ENCODE data around the gene AIMP1.
"Not testable (repeated sequence)": the region's sequence is repeated elsewhere in the genome, so short reads cannot be mapped to it uniquely, and the experiment has no call there.

Gene AIMP1

DNA sequence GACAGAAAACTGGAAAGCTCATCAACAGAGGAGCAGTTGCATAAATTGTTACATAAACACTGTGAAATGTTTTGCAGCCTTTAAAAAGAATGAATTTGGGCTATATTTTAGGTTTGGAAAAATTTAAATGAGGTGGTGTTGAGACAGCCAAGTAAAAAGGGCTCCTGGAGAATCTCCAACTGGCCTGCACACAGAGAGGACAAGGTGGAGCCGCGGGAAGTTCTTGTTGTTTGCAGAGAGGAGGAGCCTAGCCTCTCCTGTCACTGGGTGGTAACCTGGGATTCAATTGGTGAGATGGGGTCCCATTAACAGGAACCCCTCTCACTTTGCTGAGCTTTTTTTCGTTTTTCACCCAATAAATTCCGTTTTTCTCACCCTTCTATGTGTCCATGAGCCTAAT lies 38.8 kb downstream of the AIMP1 start:
- no peak for DNase-seq

DNA sequence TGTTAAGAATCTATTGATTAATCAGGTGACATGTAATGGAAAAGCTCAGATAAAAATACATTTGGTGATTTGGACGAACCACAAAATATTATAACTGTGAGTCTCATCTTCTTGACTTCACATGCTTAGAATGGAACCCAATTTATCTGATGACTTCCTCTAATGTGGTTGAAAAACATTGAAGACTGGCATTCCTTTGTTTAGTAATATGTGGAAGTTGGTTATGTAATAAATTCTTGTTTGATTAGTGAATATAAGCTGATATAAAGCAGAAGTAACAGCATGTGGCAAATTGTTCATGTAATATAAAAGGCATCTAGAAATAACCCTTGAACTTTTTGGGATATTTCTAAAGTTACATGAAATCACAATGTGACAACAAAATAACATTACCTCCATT lies 42.5 kb downstream of the AIMP1 start:
- no peak for DNase-seq

DNA sequence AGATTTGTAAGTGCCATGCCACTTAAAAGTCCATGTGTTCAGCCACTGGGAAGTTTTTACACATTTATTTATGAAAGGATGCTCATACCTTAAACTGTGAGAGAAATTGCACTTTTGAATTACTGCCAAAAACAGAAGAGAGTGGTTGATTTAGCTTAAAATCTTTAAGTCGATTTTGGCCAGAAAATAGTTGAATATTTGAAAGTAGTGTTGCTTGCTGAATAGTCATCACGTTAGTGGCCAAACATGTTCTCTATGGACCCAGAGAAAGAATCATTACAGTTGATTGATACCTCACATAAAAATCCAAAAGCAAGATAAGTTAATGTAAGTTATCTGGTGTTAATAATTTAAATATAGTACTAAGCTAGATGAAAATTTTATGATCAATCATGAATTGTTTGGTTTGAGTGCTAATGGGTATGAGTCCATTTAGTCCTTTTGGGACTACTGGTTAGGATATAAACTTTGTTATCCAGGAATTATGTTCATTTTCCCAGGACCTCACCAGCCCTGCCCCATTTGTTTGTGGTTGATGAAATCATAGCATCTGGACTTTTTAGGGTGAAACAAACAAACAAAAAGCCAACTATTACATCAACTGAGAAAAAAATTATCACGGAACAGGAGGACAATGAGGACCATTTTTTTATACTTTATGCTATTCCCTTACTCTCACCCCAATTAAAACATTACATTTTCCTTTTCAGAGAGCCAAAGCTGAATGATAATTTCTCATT lies 45.9 kb downstream of the AIMP1 start:
- DNase-seq: no peak

DNA sequence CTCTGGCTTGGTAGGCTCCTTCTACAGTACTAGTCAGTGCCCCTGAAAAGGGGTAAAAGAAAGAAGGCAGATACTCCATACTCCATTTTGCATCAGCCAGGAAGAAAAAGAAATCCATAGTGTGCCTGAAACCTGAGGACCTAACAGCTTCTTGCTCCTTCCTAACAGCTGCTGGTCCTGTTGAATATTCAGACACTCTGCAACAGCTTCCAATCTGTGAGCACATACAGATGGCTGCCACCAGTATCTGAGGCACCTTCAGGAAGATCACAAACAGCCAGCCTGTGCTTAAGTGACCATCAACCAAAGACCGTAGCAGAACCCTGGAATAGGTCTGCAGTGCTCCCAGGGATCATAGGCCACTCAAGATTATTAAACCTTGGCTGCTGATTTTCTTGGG lies 47.9 kb downstream of the AIMP1 start:
- no peak for DNase-seq

DNA sequence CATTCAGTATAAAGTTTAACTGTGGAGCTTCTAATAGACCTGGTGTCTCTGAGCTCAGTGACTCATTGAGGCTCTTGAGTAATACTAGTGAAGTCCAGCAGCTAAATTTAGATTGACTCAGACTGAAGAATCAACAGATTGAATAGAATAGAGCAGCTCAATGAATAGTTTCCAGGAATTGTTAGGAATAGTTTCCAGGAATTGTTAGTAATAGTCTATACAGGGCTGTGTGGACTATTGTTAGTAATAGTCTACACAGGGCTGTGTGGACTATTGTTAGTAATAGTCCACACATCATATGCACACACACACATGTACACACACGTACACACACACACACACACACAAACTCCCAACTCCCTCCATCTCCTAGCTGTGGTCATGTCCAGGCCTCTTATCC lies 49.3 kb downstream of the AIMP1 start:
- no peak for DNase-seq

DNA sequence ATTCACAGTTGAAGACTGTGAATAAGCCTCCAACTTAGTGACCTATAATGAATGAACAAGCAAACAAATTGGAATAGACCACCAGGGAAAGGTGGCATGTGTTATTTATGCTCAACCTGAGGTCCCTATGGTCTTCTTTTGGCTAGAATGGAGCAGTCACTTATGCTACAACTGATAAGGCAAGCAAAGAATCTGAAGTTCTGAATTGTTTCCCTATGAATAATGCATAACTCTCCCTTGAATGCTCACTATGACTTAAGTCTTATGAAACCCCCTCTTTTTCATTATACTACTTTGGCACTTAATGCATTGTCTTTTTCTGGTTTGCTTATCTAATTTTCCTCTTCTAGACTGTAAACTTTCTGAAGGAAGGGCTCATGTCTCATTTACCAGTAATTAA lies 49.7 kb downstream of the AIMP1 start:
- DNase-seq: no peak

DNA sequence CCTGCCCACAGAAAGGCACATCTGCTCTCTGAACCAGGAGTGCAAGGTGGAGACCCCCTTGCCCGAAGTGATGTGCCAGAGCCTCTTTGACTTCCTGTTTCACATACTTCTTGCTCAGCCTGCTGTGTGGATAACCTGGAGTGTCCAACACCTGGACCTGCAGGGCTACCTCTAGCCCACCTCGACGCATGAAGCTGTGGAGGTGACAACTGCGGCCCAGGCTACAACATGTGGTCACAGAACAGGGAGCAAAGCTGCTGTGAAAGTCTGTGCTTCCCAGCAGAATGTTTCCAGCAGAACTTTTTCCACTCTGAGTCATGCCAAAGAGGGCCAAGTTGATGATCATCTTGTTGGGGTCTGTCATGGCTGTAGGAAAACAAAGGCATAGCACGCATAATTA lies 50.7 kb downstream of the AIMP1 start:
- no peak for DNase-seq

DNA sequence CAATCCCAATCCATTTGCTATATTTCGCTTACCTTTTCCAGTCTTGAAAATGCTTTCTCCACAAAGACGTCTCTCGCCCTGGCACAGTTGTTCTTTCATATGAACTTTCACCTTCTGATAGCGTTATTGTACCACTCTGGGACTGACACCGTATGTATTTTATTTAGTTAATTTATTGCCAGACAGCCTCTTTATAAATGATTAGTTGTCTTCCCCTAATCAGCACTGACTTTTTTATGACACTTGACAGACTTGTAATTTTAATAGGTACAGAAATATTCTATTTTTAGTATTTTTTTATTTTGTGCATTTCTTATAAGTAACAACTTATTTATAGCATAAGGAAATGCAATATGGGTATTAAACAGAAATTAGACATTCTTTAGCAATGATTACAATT lies 52.3 kb downstream of the AIMP1 start, which contains the start of gene GIMD1:
Gene GIMD1, minus strand, starts transcription at position 101 of the 400 bp plus-strand sequence. CDS start 1,343 bp downstream, outside the sequence.
- no peak for DNase-seq

DNA sequence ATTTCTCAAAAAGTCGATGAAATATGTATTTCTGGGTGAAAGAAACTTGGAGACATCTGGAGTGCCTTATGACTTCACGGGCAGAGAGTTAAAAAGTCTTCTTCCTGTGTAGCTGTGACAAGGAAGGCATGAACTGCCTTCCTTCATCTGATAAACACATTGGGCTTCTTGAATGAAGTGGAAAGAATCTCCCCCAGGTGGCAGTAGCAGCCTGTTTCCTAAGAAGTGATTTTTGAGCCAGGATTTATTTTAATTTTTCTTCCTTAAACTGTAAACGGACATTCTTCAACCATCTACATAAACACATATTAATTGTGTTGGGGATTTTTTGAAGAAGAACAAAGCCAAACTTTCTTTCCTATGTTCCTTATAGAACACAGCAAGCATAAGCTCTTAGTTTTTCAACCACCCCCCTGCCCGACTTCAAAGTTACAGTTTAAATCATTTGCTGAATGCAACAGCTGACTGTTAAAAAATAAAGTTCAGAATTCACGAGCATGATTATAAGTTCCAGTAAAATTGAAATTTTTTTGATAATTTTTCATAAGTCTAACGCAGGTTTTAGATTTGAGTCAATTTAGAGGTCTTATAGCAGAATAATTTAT lies 53.2 kb downstream of the AIMP1 start:
- DNase-seq: no peak

DNA sequence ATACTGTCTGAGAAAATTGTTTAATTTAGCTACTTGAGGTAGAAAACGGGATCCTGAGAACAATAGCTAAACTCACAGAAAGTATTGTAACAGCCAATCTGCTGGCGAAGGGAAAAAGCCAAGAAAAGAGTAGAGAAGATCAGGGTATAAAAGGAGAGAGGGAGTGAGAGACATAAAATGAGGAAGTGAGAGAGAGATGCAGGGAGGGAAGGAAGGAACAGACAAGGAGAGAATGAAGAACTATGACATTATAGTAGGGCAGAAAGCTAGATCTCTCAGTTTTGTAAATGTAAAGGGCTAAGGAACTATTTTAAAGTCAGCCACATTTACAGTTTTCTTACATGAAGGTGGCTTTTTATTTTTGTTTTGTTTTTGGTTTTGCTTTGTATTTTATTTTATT lies 53.9 kb downstream of the AIMP1 start:
- no peak for DNase-seq

DNA sequence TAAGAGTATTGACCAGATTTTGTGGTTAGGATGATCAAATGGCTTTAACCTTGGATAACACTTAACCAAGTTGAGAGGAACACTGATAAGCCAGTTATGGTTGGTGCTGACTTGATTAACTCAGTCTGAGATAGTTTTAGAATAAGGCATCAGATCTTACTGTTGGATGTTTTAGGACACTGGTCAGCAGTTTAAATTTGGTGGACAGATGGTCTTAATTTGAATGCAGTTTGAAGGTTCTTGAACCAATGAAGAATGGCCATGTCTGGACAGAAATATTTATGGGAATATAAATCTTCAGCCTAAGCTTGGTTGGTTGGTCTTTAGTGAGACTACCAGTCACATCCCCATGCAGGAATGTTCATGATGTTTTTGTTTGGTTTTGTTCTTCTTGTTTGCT lies 54.8 kb downstream of the AIMP1 start:
- DNase-seq: no peak

DNA sequence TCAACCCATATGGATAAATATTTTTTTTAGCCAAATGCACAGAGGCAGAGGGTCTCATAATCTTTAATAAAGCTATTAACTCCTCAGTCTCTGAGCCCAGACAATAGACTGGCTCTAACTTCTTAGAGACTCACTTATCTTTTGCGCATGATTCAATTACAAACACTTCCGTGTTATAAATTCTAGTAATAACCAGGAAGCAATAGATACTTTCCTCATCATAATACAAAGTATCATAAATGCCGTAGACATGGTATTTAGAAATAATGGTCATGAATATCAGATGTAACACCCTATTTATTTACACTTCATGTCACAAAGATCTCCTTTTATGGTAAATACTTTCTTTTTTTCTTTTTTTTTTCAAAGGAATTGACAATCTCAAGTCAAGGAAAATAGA lies 56.7 kb downstream of the AIMP1 start:
- DNase-seq: no peak

DNA sequence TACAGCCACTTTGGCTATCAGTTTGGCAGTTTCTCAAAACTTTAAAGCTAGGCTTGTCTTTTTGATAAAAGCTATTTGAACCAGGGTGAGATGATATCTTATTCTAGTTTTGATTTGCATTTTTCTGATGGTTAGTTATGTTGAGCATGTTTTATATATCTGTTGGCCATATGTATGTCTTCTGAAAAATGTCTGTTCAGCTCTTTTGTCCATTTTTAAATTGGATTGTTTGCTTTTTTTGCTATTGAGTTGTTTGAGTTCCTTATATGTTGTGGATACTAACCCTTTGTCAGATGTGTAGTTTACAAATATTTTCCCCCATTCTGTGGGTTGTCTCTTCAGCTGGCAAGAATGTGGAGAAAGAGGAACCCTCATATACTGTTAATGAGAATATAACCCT lies 63.8 kb downstream of the AIMP1 start:
- no peak for DNase-seq

DNA sequence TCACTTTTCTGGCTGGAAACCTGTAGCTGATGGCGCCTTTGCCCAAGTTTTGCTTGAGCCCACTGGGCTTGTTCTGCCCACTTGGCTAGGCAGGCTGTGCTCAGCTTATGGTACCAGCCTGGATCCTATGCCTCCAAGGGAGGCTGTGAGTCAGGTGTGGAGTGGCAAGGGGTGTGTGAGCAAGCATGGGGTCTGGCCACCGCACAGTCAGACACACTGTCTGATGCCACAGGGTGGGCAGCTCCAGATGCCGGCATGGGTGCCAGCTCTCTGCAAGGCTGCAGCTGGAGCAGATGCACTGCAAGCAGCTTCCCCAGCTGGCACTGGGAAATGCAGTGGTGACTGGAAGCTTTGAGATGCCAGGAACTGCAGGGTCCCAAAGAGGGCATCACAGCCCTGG lies 68.5 kb downstream of the AIMP1 start:
- DNase-seq: no peak

DNA sequence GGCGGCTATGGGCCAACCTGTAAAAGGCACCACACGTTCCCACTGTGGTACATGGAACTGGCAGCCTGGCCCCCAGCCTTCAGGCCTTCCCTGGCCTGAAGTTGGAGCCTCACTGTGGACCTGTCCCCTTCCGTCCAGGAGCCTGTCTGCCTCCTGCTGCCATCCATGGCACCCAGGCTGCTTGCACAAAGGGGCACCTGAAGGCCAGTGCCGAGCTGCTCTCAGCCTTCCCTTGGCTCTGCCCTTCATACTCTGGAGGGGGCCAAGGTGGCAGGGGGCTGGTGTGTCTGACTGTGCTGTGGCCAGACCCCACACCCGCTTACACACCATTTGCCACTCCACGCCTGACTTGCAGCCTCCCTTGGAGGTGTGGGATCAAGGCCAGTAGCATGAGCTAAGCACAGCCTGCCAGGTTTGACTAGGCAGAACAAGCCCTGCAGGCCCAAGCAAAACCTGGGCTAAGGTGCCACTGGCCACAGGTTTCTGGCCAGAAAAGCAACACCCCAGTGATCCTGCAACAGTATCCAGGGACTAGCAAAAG lies 69.6 kb downstream of the AIMP1 start:
- no peak for DNase-seq

DNA sequence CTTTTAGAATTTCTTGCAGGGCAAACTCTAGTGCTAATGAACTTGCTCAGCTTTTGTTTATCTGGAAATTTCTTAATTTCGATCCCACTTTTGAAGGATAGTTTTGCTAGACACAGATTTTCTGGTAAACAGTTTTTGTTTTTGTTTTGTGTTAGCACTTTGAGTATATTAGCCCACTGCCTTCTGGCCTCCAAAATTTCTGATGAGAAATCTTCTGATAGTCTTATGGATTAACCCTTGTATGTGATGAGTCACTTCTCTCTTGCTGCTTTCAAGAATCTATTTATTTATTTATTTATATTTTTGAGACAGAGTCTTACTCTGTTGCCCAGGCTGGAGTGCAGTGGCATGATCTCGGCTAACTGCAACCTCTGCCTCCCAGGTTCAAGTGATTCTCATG lies 79.2 kb downstream of the AIMP1 start:
- no peak for DNase-seq

DNA sequence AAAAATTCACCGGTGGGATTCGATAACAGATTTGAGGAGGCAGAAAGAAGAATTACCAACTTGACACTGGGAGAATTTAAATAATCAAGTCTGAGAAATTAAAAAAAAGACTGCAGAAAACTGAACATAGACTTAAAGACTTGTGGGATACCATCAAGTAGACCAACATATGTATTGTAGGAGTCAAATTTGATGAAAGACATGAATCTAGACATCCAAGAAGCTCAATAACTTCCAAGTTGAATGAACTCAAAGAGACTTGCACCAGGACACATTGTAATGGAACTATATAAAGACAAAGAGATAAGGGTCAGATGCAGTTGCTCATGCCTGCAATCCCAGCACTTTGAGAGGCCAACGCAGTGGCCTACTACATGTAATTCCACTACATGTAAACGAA lies 82.5 kb downstream of the AIMP1 start:
- DNase-seq: not testable (repeated sequence)
